Fibroblast of the conjunctiva (primary cell): Measurements from ENCODE around the gene KCNJ6.
"Not testable (repeated sequence)": the region's sequence is repeated elsewhere in the genome, so short reads cannot be mapped to it uniquely, and the experiment has no call there.

Experiments
- DNase-seq: peaks from one replicate; pipeline ENCODE4 v3.0.0-alpha.2; 2010; ENCODE audit warnings: low read depth

KCNJ6 gene

GRCh38 chr21:37916310-37917051, at the start of gene KCNJ6:
TSS of gene KCNJ6 (minus strand) at chr21:37916457. CDS start at chr21:37840682, 75,775 bp downstream.
- no peak for DNase-seq

DNA sequence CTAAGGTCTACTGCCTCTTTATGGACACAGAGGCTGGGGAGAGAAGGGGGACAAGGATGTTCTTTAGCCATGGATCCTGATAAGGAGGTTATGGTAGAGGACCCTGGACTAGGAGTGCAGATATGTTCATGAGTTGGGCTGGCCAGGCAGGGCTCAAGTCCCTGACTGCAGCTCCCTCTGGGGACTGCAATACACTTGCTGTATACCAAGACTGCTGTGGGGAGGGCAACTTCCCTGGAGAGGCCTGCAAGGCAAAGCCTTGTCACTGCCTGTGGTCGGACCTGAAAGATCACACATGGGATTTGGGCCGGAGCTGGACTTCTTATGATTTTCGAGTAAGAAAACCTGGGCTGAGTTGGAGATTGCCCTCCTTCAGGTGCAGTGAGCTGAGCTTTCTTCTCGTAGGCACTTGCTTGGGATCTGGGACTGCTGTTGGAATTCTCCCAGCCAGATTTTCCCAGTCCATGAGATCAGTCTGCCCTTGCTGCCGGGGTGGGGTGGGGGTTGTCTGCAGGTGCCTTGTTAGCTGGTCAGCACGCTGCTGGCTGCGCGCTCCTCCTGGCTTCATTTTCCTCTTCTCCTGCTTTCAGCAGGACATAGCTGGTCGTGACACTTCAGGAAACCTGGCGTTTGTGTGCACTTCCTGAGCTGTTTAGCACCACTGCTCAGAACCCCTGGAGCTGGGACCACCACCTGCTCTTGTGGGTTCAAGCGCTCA, 49.0 kb upstream of the KCNJ6 start:
- DNase-seq, result no peak

GRCh38 chr21:37958537-37958936, 42.3 kb upstream of the KCNJ6 start:
- no peak for DNase-seq

DNA sequence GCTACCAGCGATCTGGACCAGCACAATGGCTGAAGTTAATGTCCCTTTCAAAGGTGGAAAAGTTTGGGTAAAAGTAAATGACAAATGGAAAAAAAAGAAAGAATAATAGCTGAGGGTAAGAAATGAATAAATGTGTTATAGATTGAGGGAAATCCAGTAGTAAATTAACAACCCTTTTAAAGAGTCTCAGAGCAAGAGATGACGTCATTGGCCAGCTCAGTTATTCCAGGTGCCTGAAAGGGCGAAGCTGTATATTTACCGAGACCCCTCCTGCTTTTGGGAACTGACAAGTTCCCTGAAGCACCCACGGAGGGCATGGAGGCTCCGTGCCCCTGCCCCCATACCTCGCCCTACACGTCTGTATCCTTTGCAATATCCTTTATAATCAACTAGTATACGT, 40.5 kb upstream of the KCNJ6 start:
- DNase-seq, result no peak

- DNase-seq, result no peak
Measured at GRCh38 chr21:37945036-37945435, 28.8 kb upstream of the KCNJ6 start.

DNA sequence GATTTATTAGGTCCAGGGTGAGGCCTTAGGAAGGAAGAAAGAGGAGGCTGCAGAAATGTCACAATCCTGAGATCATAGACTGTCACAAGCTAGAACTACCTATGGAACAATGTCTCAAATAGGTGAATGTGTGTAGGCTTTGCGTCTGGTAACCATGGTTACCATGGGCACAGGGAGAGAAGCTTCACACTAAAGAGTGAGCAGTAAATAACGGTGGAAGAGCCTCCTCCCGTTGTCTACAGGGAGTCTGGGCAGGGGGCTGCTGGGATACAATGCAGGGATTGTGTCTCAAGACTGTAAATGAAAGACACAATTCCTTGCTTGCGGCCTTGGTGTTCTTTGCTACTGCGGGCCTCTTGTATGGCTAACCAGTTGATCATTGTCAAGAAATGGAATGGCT, 28.2 kb upstream of the KCNJ6 start:
- no peak for DNase-seq

DNA sequence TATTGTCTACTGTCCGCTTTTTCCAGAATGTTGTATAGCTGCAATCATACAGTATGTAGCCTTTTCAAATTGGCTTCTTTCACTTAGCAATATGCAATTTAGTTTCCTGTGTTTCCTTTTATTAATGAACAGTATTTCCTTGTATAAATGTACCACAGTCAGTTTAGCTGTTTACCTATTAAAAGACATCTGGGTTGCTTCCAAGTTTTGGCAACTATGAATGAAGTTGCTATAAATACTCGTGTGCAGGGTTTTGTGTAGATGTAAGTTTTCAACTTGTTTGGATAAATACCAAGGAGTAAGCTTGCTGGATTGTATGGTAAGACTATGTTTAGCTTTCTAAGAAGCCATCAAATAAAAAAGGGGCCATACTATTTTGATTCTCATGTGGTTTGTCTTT, 24.4 kb upstream of the KCNJ6 start:
- DNase-seq, result no peak

GRCh38 chr21:37939838-37940237, 23.6 kb upstream of the KCNJ6 start:
- no peak for DNase-seq

GRCh38 chr21:37939251-37939650, 23.0 kb upstream of the KCNJ6 start:
- DNase-seq, result no peak

DNA sequence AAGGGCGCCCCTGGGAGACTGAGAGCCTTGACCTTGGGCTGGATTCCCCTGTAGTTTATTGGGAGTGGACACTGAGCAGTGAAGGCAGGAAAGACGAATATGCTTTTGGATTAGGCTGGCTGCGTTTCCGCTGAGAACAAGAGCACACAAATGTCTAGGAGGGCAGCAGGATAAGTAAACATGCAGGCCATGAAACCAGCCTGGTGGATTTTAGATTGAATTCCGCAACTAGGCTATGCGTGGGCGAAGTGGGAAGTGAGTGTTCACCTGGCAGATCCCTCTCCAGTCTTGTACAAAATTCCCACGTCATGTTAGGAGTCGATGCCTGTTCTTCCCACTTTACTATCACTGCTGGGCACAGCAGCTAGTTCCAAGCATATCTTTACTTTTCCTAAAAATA, 21.4 kb upstream of the KCNJ6 start:
- DNase-seq, result no peak

- DNase-seq, result no peak
Measured at GRCh38 chr21:37936010-37936785, 19.9 kb upstream of the KCNJ6 start.

GRCh38 chr21:37932936-37933335, 16.7 kb upstream of the KCNJ6 start:
- DNase-seq, result no peak

- DNase-seq, result no peak
Measured at GRCh38 chr21:37927711-37928110, 11.5 kb upstream of the KCNJ6 start.

DNA sequence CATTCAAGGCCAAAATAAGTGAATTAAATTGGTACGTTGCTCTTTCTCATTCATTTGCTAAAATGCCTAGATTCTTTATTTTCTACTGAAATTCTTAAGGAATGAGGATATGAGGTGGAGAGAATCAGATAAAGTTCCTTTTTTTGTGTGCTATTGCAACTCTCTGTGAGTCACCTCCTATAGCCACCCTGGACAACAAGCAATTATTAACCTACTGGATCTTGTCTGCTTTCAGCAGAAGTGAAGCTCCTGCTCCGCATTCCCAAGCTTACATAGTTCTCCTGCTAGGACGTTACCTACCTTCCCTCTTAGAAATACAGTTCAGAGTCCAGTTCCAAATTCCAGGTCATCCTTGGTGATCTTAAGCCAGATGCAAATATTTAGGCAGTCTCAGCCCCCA, 4.8 kb upstream of the KCNJ6 start:
- no peak for DNase-seq

DNA sequence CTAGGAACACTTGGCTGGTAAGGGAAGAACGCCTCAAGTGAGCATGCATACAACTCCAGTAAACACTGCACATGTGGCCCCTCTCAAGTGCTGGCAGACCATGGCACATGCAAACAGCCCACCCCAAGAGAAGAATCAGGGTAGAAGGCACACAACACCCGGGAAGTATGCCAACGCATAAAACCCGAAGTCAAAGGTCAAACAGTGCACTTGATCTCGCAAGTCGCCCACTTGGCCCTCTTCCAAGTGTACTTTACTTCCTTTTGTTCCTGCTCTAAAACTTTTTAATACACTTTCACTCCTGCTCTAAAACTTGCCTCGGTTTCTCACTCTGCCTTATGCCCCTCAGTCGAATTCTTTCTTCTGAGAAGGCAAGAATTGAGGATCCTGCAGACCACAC, 4.0 kb upstream of the KCNJ6 start:
- DNase-seq, result not testable (repeated sequence)

DNA sequence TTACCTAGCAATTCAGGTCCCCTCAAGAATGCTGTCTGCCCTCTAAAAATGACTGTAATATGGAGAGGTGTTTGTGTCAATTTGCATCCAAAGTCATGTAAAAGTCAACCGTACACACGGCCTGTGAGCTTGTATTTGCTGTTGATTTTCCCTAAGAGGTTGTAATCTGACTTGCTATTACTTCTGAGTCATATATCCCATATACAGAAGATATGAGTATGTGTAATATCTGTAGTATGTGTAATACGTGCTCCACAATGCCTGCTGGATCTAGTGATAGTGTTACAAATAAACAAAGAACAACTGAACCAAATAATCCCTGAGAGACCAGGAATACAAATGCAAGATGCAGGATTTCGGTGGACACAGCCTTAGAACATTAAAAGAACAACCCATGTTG, 1.4 kb upstream of the KCNJ6 start:
- no peak for DNase-seq

GRCh38 chr21:37915941-37916309, 332 bp downstream of the KCNJ6 start:
- DNase-seq, result no peak

GRCh38 chr21:37915497-37915911, 753 bp downstream of the KCNJ6 start:
- no peak for DNase-seq

DNA sequence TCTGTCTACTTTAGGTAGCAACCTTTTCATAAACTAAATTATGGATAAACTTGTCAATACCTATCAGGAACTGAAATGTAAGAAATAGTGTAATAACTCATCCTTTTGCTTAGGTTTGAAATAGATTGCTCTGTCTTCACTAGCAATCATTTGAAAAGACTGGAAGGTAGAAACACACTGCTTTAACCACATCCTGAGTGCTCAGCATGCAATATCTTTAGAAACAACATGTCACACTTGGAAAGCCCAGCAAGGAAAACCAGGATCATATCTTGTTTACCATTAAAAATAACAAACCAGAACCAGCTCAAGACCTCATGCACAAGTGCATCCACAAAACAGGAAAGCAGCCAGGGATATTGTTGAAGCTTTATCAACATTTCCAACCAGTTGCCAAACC, 3.6 kb downstream of the KCNJ6 start:
- no peak for DNase-seq

DNA sequence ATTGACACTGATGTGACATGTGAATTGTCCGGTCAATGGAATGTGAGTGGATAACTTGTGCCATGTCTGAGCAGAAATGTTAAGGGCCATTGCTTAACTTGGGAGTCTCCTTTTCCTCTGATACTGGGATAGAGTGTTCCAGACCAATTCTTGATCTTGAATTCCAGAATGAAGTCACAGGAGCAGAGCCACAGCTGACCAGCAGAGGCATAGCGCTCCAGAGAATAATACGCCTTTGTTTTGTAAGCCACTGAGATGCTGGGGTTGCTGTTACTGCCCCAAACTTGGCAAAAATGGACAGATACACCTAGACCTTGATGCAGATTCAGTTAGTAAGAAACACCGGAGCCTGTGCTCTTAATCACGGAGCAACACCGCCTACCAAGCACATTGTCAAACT, 6.3 kb downstream of the KCNJ6 start:
- no peak for DNase-seq

- DNase-seq, result no peak
Measured at GRCh38 chr21:37908691-37909090, 7.6 kb downstream of the KCNJ6 start.

- no peak for DNase-seq
Measured at GRCh38 chr21:37907076-37907475, 9.2 kb downstream of the KCNJ6 start.

GRCh38 chr21:37905291-37905690, 11.0 kb downstream of the KCNJ6 start:
- no peak for DNase-seq
